Brain microvascular endothelial cell (primary cell): ENCODE measurements around the gene RGS9BP.

Source experiments
- DNase-seq: peaks from one replicate; pipeline ENCODE4 v3.0.0-alpha.2; 2020
- H3K27ac ChIP-seq: fragments of 250-450 bp; sonication (Bioruptor Pico); 2 replicates; pipeline ENCODE4 v1.5.1; 2020; ENCODE audit warnings: mild to moderate bottlenecking, moderate library complexity
- H3K27me3 ChIP-seq: fragments of 250-450 bp; sonication (Bioruptor Pico); replicated peaks from 2 replicates; pipeline ENCODE4 v1.5.1; 2020; ENCODE audit warnings: mild to moderate bottlenecking
- H3K36me3 ChIP-seq: fragments of 250-450 bp; sonication (Bioruptor Pico); replicated peaks from 2 replicates; pipeline ENCODE4 v1.5.1; 2020; ENCODE audit warnings: mild to moderate bottlenecking
- H3K4me3 ChIP-seq: 2 replicates; pipeline ENCODE4 v1.5.1; 2011; ENCODE audit warnings: low read depth, mild to moderate bottlenecking, control low read depth, low read length, moderate library complexity
- CTCF ChIP-seq: IDR thresholded peaks from 2 replicates; pipeline ENCODE4 v1.5.1; 2011; ENCODE audit warnings: low read depth, mild to moderate bottlenecking, moderate library complexity, low read length, control low read depth, inconsistent platforms; ENCODE audit errors: missing control alignments
- in situ Hi-C: cut with HindIII; loops from 2 replicates; pipeline ENCODE4 v1.10.0; 2017; ENCODE audit warnings: low sequenced_read_pairs, low pct_ligation_motif_present

RGS9BP gene, protein sequence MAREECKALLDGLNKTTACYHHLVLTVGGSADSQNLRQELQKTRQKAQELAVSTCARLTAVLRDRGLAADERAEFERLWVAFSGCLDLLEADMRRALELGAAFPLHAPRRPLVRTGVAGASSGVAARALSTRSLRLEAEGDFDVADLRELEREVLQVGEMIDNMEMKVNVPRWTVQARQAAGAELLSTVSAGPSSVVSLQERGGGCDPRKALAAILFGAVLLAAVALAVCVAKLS

DNA sequence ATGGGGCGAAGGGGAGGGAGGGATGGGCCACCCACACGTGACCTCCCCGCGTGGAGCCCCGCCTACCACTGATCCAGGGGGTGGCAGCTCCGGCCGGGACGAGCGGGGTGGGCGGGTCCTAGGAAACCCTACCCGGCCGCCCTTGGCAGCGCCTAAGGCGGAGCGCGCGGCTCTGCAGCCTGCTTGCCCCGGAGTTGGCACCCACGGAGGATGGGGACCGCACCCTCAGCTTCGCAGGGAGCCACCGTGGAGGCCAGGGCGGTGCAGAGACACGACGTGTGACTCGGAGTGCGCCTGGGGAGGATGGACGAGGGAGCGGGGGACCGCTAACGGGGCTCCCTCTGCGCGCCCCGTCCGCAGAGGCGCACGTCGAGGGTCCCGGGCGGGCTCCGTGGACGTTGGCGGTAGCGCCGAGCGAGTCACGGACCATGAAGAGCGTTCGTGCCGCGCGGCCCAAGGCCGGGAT lies at the start of gene RGS9BP:
RGS9BP (plus strand) TSS at position 129 of the 466 bp plus-strand sequence. CDS start 416 bp downstream, outside the sequence.
- TF ChIP-seq CTCF, result no peak
- peak; percentile 39 for DNase-seq
- peak within 1 kb of the TSS; percentile 82 for H3K4me3 ChIP-seq
- H3K27me3 ChIP-seq, result peaks cover 23% of the 10 kb centered on the region
- H3K36me3 ChIP-seq, result no peaks in the 10 kb centered on the region
- peak within 1 kb of the TSS; percentile 26 for H3K27ac ChIP-seq
- in situ Hi-C loops, result no loop called here

GRCh38 chr19:32626969-32627368 lies 48.7 kb upstream of the RGS9BP start:
- in situ Hi-C loops, result no loop called here
- Histone ChIP-seq H3K27ac (no peak overlapping the region), H3K27me3 (no peaks in the 10 kb centered on the region), H3K36me3 (peaks cover 51% of the 10 kb centered on the region), H3K4me3 (no peak overlapping the region)
- no peak for TF ChIP-seq CTCF
- DNase-seq, result no peak

- Histone ChIP-seq H3K27ac (no peak overlapping the region), H3K4me3 (no peak overlapping the region), H3K36me3 (peaks cover 48% of the 10 kb centered on the region), H3K27me3 (no peaks in the 10 kb centered on the region)
- no peak for DNase-seq
- in situ Hi-C loops, result no loop called here
- no peak for TF ChIP-seq CTCF
Observed at GRCh38 chr19:32627714-32628270, 47.9 kb upstream of the RGS9BP start.

GRCh38 chr19:32630338-32630737 lies 45.3 kb upstream of the RGS9BP start:
- H3K36me3 ChIP-seq, result peaks cover 31% of the 10 kb centered on the region
- in situ Hi-C loops, result no loop called here

GRCh38 chr19:32631381-32631780 lies 44.3 kb upstream of the RGS9BP start:
- in situ Hi-C loops, result no loop called here
- no peaks in the 10 kb centered on the region for H3K27me3 ChIP-seq
- no peak overlapping the region for H3K4me3 ChIP-seq
- DNase-seq, result no peak
- H3K36me3 ChIP-seq, result peaks cover 31% of the 10 kb centered on the region
- TF ChIP-seq CTCF, result no peak
- H3K27ac ChIP-seq, result no peak overlapping the region

More at GRCh38 chr19:32630338-32630737, 45.3 kb upstream of the RGS9BP start:
- Histone ChIP-seq H3K27ac (no peak overlapping the region), H3K27me3 (no peaks in the 10 kb centered on the region), H3K4me3 (no peak overlapping the region)
- no peak for DNase-seq
- TF ChIP-seq CTCF, result no peak
